22Rv1 (cell line): Measurements from ENCODE around the gene TNNC2.

Experiments used
- CTCF ChIP-seq: fragments of 450-650 bp; IDR thresholded peaks from 2 replicates; pipeline ENCODE4 v1.5.1; 2017; ENCODE audit warnings: mild to moderate bottlenecking
- ZFX ChIP-seq: fragments of 450-650 bp; IDR thresholded peaks from 2 replicates; pipeline ENCODE4 v1.6.1; 2017; ENCODE audit warnings: antibody characterized with exemption, borderline replicate concordance

- TF ChIP-seq CTCF, result no peak
- no peak for TF ChIP-seq ZFX
These were observed 44.2 kb downstream of the TNNC2 start for GRCh38 chr20:45782890-45783289.
